Activated CD4-positive, alpha-beta T cell treated with anti-CD3 and anti-CD28 coated beads, Interleukin-2, Interleukin-4, amounts not matched to agents 100 ng/mL and 50 ng/mL, durations not matched to agents 16 hours and 8 hours (primary cell): ENCODE measurements around the gene PITX2.

Experiments used
- DNase-seq: peaks from one replicate; pipeline ENCODE4 v3.0.0-alpha.2; 2020; ENCODE audit warnings: low spot score

The PITX2 gene

GRCh38 chr4:110623718-110624397 is 981 bp upstream of the PITX2 start:
- DNase-seq = no peak

GRCh38 chr4:110621839-110622751 is 782 bp downstream of the PITX2 start:
- no peak for DNase-seq

GRCh38 chr4:110621328-110621812 is 1.5 kb downstream of the PITX2 start:
- DNase-seq = no peak

GRCh38 chr4:110620691-110621327 is 2.1 kb downstream of the PITX2 start:
- DNase-seq = no peak

- DNase-seq = no peak
These were observed 2.6 kb downstream of the PITX2 start for GRCh38 chr4:110620322-110620690.

- DNase-seq = no peak
These were observed 3.2 kb downstream of the PITX2 start for GRCh38 chr4:110619463-110620247.

GRCh38 chr4:110618581-110619462 is 4.1 kb downstream of the PITX2 start:
- no peak for DNase-seq

- no peak for DNase-seq
These were observed 5.0 kb downstream of the PITX2 start for GRCh38 chr4:110617646-110618580.

- no peak for DNase-seq
These were observed 5.7 kb downstream of the PITX2 start for GRCh38 chr4:110617075-110617640.

- DNase-seq = no peak
These were observed 6.4 kb downstream of the PITX2 start for GRCh38 chr4:110616238-110617074.

- no peak for DNase-seq
These were observed 7.3 kb downstream of the PITX2 start for GRCh38 chr4:110615353-110616237.

- DNase-seq = no peak
These were observed 7.9 kb downstream of the PITX2 start for GRCh38 chr4:110614976-110615352.

- no peak for DNase-seq
These were observed 8.5 kb downstream of the PITX2 start for GRCh38 chr4:110614173-110614963.

- no peak for DNase-seq
These were observed 9.1 kb downstream of the PITX2 start for GRCh38 chr4:110613745-110614144.

GRCh38 chr4:110612631-110613269 is 10.1 kb downstream of the PITX2 start:
- no peak for DNase-seq

GRCh38 chr4:110611968-110612447 is 10.9 kb downstream of the PITX2 start:
- DNase-seq = no peak
